GM23338 (cell line): ENCODE data around the gene VWA7. TPM values are rescaled to one million over a fixed set of nuclear protein-coding genes. Genes with fewer than 3 reads are reported as not detected.

Source experiments
- ATAC-seq: fragments of 200-7000 bp; cut with Tn5 transposase; 3 replicates; pipeline ENCODE4 v1.9.1; 2020
- DNase-seq: peaks from one replicate; pipeline ENCODE4 v3.0.0-alpha.2; 2015; ENCODE audit warnings: low spot score
- H2AFZ ChIP-seq: fragments of 200-600 bp; sonication (generic); 2 replicates; pipeline ENCODE4 v1.8.0; 2016; ENCODE audit warnings: antibody characterized with exemption, mild to moderate bottlenecking, moderate library complexity
- H3F3A ChIP-seq: fragments of 200-600 bp; sonication (generic); replicated peaks from 2 replicates; pipeline ENCODE4 v1.8.0; 2017; ENCODE audit warnings: antibody characterized with exemption, mixed run types, low read depth
- H3K27ac ChIP-seq: fragments of 200-600 bp; sonication (generic); 2 replicates; pipeline ENCODE4 v1.6.1; 2016; ENCODE audit warnings: low read depth
- H3K27me3 ChIP-seq: fragments of 200-600 bp; sonication (generic); 2 replicates; pipeline ENCODE4 v1.8.0; 2016; ENCODE audit warnings: mild to moderate bottlenecking, mixed run types, moderate library complexity; ENCODE audit not compliant: insufficient read depth
- H3K36me3 ChIP-seq: fragments of 200-600 bp; sonication (generic); 2 replicates; pipeline ENCODE4 v1.8.0; 2016; ENCODE audit warnings: mild to moderate bottlenecking; ENCODE audit not compliant: insufficient read depth
- H3K4me1 ChIP-seq: fragments of 200-600 bp; sonication (generic); 2 replicates; pipeline ENCODE4 v1.8.0; 2016; ENCODE audit warnings: mild to moderate bottlenecking, moderate library complexity; ENCODE audit not compliant: insufficient read depth
- H3K4me2 ChIP-seq: fragments of 200-600 bp; sonication (generic); 2 replicates; pipeline ENCODE4 v1.7.1; 2017; ENCODE audit warnings: mixed run types
- H3K4me3 ChIP-seq: fragments of 200-600 bp; sonication (generic); 2 replicates; pipeline ENCODE4 v1.6.1; 2016; ENCODE audit warnings: mixed run types
- H3K79me2 ChIP-seq: fragments of 200-600 bp; sonication (generic); replicated peaks from 2 replicates; pipeline ENCODE4 v1.8.0; 2017; ENCODE audit warnings: mild to moderate bottlenecking; ENCODE audit not compliant: insufficient read depth
- H3K9me2 ChIP-seq: fragments of 200-600 bp; sonication (generic); 2 replicates; pipeline ENCODE4 v1.8.0; 2017; ENCODE audit not compliant: insufficient read depth
- H4K20me1 ChIP-seq: fragments of 200-600 bp; sonication (generic); replicated peaks from 2 replicates; pipeline ENCODE4 v1.8.0; 2017; ENCODE audit warnings: mild to moderate bottlenecking; ENCODE audit not compliant: insufficient read depth
- H3K27ac Mint-ChIP-seq: 2 replicates; pipeline ENCODE4 v1.8.0; 2020; ENCODE audit warnings: inconsistent platforms, mild to moderate bottlenecking, moderate library complexity, mixed read lengths
- H3K27me3 Mint-ChIP-seq: 3 replicates; pipeline ENCODE4 v1.8.0; 2022; ENCODE audit warnings: low read depth, mild to moderate bottlenecking, moderate library complexity, mixed read lengths, inconsistent platforms; ENCODE audit not compliant: insufficient read depth, poor library complexity
- H3K36me3 Mint-ChIP-seq: 3 replicates; pipeline ENCODE4 v1.8.0; 2021; ENCODE audit warnings: low read depth, mild to moderate bottlenecking, inconsistent platforms, moderate library complexity, mixed read lengths
- H3K4me1 Mint-ChIP-seq: 3 replicates; pipeline ENCODE4 v1.8.0; 2020; ENCODE audit warnings: mild to moderate bottlenecking, inconsistent platforms, mixed read lengths
- H3K4me3 Mint-ChIP-seq: 3 replicates; pipeline ENCODE4 v1.8.0; 2021; ENCODE audit warnings: moderate library complexity, mild to moderate bottlenecking, inconsistent platforms, mixed read lengths
- H3K9me3 Mint-ChIP-seq: 3 replicates; pipeline ENCODE4 v1.8.0; 2020; ENCODE audit warnings: moderate library complexity, mild to moderate bottlenecking, inconsistent platforms, mixed read lengths
- CREB1 ChIP-seq: fragments of 250-450 bp; sonication (Bioruptor Pico); IDR thresholded peaks from 2 replicates; pipeline ENCODE4 v1.5.0; 2020; ENCODE audit warnings: low read depth, mild to moderate bottlenecking, moderate library complexity
- CTCF ChIP-seq, 2 experiments: fragments of 200-600 bp in 1 of 2; sonication (generic) in 1 of 2; conservative IDR thresholded peaks; 2 replicates each; pipeline versions ENCODE4 v1.5.1 to v1.6.1; 2016 to 2017; ENCODE audit warnings: antibody characterized with exemption in 2 of 2, low read depth in 2 of 2, mild to moderate bottlenecking in 2 of 2, moderate library complexity in 1 of 2
- ETS1 ChIP-seq: IDR thresholded peaks from 2 replicates; pipeline ENCODE4 v1.6.1; 2016; ENCODE audit warnings: antibody characterized with exemption
- EZH2 ChIP-seq: fragments of 200-600 bp; sonication (generic); IDR thresholded peaks from one replicate; pipeline ENCODE4 v1.8.0; 2017; ENCODE audit warnings: antibody characterized with exemption, mild to moderate bottlenecking, low read depth; ENCODE audit not compliant: unreplicated experiment
- EZH2phosphoT487 ChIP-seq: fragments of 200-600 bp; sonication (generic); IDR thresholded peaks from one replicate; pipeline ENCODE4 v1.8.1; 2018; ENCODE audit warnings: antibody characterized with exemption; ENCODE audit not compliant: unreplicated experiment
- JUNB ChIP-seq: IDR thresholded peaks from one replicate; pipeline ENCODE4 v1.6.1; 2016; ENCODE audit warnings: antibody characterized with exemption; ENCODE audit not compliant: unreplicated experiment
- NANOG ChIP-seq: IDR thresholded peaks from 2 replicates; pipeline ENCODE4 v1.6.1; 2016; ENCODE audit warnings: antibody characterized with exemption, borderline replicate concordance
- POLR2AphosphoS5 ChIP-seq: IDR thresholded peaks from 2 replicates; pipeline ENCODE4 v1.6.1; 2016; ENCODE audit warnings: antibody characterized with exemption, low read depth
- REST ChIP-seq: IDR thresholded peaks from one replicate; pipeline ENCODE4 v1.6.1; 2018; ENCODE audit warnings: antibody characterized with exemption; ENCODE audit not compliant: unreplicated experiment
- STAT1 ChIP-seq: IDR thresholded peaks from one replicate; pipeline ENCODE4 v1.6.1; 2016; ENCODE audit warnings: antibody characterized with exemption; ENCODE audit not compliant: unreplicated experiment
- ZNF114 ChIP-seq: fragments of 250-450 bp; sonication (Bioruptor Pico); IDR thresholded peaks from 2 replicates; pipeline ENCODE4 v1.5.0; 2020; ENCODE audit warnings: mild to moderate bottlenecking, moderate library complexity
- ZNF331 ChIP-seq: fragments of 250-450 bp; sonication (Bioruptor Pico); IDR thresholded peaks from 2 replicates; pipeline ENCODE4 v1.5.0; 2020; ENCODE audit warnings: low read depth, mild to moderate bottlenecking, moderate library complexity
- ZNF462 ChIP-seq: fragments of 250-450 bp; sonication (Bioruptor Pico); IDR thresholded peaks from 2 replicates; pipeline ENCODE4 v1.5.0; 2020; ENCODE audit warnings: mild to moderate bottlenecking, moderate library complexity
- polyA plus RNA-seq: library from polyadenylated mRNA; unstranded; fragments of >200 nt; fragmentation: Nextera tagmentation; extraction: Ambion mirVana; gene quantifications from 2 replicates; pipeline ENCODE4 v1.2.1, GENCODE V29; 2016
- total RNA-seq: library from RNA; depleted of rRNA; stranded (reverse); fragments of >200 nt; shearing (Covaris generic); gene quantifications from 2 replicates; pipeline ENCODE4 v1.2.3, GENCODE V29; 2014

VWA7 gene
- total and polyA plus RNA-seq, 2 experiments from 2014 or later, result 0.07 to 0.36 TPM

- ATAC-seq (no peak), DNase-seq (no peak)
- H3K4me1 ChIP-seq, result no peaks in the 10 kb centered on the region
- Mint-ChIP-seq H3K27me3 (peaks cover 13% of the 10 kb centered on the region), H3K36me3 (peaks cover 54% of the 10 kb centered on the region), H3K27ac (no peak overlapping the region), H3K4me1 (no peaks in the 10 kb centered on the region), H3K4me3 (no peak overlapping the region), H3K9me3 (no peaks in the 10 kb centered on the region)
- H3K4me2 ChIP-seq, result no peak overlapping the region
- H3F3A ChIP-seq, result peaks cover 4% of the 10 kb centered on the region; the same call in 1 of the 2 replicates
- no peaks in the 10 kb centered on the region for H3K79me2 ChIP-seq
- no peaks in the 10 kb centered on the region for H3K27me3 ChIP-seq
- TF ChIP-seq STAT1 (no peak), ETS1 (no peak), EZH2 (no peak), POLR2AphosphoS5 (no peak), JUNB (no peak), ZNF331 (CRISPR knock-in tag) (no peak), CTCF (conservative IDR thresholded peaks at IDR 0.05; ENCODE audit: low read depth in 2 of 2) (no peak), ZNF462 (CRISPR knock-in tag) (no peak), ZNF114 (CRISPR knock-in tag) (no peak), NANOG (no peak), EZH2phosphoT487 (no peak), CREB1 (CRISPR knock-in tag) (no peak), REST (no peak)
- H3K36me3 ChIP-seq, result no peaks in the 10 kb centered on the region; the same call in 1 of the 2 replicates
- no peak overlapping the region for H2AFZ ChIP-seq
- H3K9me2 ChIP-seq, result no peaks in the 10 kb centered on the region
- H4K20me1 ChIP-seq, result no peaks in the 10 kb centered on the region; the same call in 1 of the 2 replicates
- H3K4me3 ChIP-seq, result no peak overlapping the region
- H3K27ac ChIP-seq, result no peak overlapping the region
These were observed 4.4 kb upstream of the VWA7 start for GRCh38 chr6:31781244-31782125.
